Sigmoid colon (tissue), 7 donors: ENCODE data around the gene FPR1. TPM values are rescaled to one million over a fixed set of nuclear protein-coding genes. Genes with fewer than 3 reads are reported as not detected.

Experiments
- DNase-seq: peaks from one replicate; pipeline ENCODE4 v3.0.0-alpha.2; 2019
- H3K27ac ChIP-seq, 4 donors: fragments of 200-600 bp; sonication (generic); one replicate each; pipeline ENCODE4 v1.5.1; 2016 to 2019; ENCODE audit warnings: mild to moderate bottlenecking in 1 of 4
- H3K27me3 ChIP-seq, 3 donors: fragments of 200-600 bp; sonication (generic); one replicate each; pipeline ENCODE4 v1.5.1; 2019; ENCODE audit warnings: mild to moderate bottlenecking in 1 of 3
- H3K36me3 ChIP-seq, 4 donors: fragments of 200-600 bp; sonication (generic); one replicate each; pipeline ENCODE4 v1.5.1; 2016 to 2019
- H3K4me1 ChIP-seq, 4 donors: fragments of 200-600 bp; sonication (generic); one replicate each; pipeline ENCODE4 v1.5.1; 2017 to 2019
- H3K4me3 ChIP-seq, 4 donors: fragments of 200-600 bp; sonication (generic); one replicate each; pipeline ENCODE4 v1.5.1; 2017 to 2019; ENCODE audit warnings: mild to moderate bottlenecking in 2 of 4, moderate library complexity in 1 of 4
- H3K9me3 ChIP-seq, 4 donors: fragments of 200-600 bp in 3 of 4; sonication (generic) in 3 of 4; one replicate each; pipeline versions ENCODE4 v1.5.1 to v1.6.1; 2013 to 2019
- EP300 ChIP-seq, 4 donors: sonication (generic); formaldehyde crosslinking; IDR thresholded peaks; one replicate each; pipeline ENCODE4 v1.6.1; 2017; ENCODE audit warnings: antibody characterized with exemption in 4 of 4
- POLR2A ChIP-seq, 2 donors: fragments of 450-650 bp; IDR thresholded peaks; one replicate each; pipeline ENCODE4 v1.6.1; 2016; ENCODE audit warnings: antibody characterized with exemption in 2 of 2, mild to moderate bottlenecking in 2 of 2, moderate library complexity in 2 of 2
- POLR2AphosphoS5 ChIP-seq, 4 donors: sonication (generic); formaldehyde crosslinking; IDR thresholded peaks; one replicate each; pipeline ENCODE4 v1.6.1; 2017; ENCODE audit warnings: antibody characterized with exemption in 4 of 4
- WGBS, 2 donors: extraction: QIAGEN DNeasy Blood & Tissue Kit; methylation state at CpG; one replicate each; pipeline ENCODE4 v1.1.7; 2013; 5-methylcytosine and 5-hydroxymethylcytosine counted together
- intact Hi-C: fragments of 100-400 bp; cut with DNase I; formaldehyde crosslinking; loops from one replicate; pipeline ENCODE4 v1.15.1; 2023
- polyA plus RNA-seq, 3 donors: library from polyadenylated mRNA; stranded (reverse); fragments of 200-250 nt; gene quantifications; one replicate each; pipeline ENCODE4 v1.2.3, GENCODE V29; 2013
- total RNA-seq, 4 donors: library from RNA; depleted of rRNA; stranded (reverse); fragments of >200 nt; gene quantifications; one replicate each; pipeline ENCODE4 v1.1.0, GENCODE V29; 2016
- TF ChIP-seq, protein P1 (sequence below), 4 experiments: fragments of 450-650 bp in 3 of 4; fragments of 200-600 bp in 1 of 4; IDR thresholded peaks; one replicate each; pipeline ENCODE4 v1.5.1; 2016 to 2019; ENCODE audit warnings: antibody characterized with exemption in 4 of 4, mild to moderate bottlenecking in 3 of 4, moderate library complexity in 2 of 4
- donor health status: healthy with polysubstance abuse.
- donor health status: Bipolar disorder and iron deficiency.
- donor health status: healthy.

Gene FPR1
- total and polyA plus RNA-seq, 7 donors: 1.2 to 15.9 (median 5.0) TPM

DNA sequence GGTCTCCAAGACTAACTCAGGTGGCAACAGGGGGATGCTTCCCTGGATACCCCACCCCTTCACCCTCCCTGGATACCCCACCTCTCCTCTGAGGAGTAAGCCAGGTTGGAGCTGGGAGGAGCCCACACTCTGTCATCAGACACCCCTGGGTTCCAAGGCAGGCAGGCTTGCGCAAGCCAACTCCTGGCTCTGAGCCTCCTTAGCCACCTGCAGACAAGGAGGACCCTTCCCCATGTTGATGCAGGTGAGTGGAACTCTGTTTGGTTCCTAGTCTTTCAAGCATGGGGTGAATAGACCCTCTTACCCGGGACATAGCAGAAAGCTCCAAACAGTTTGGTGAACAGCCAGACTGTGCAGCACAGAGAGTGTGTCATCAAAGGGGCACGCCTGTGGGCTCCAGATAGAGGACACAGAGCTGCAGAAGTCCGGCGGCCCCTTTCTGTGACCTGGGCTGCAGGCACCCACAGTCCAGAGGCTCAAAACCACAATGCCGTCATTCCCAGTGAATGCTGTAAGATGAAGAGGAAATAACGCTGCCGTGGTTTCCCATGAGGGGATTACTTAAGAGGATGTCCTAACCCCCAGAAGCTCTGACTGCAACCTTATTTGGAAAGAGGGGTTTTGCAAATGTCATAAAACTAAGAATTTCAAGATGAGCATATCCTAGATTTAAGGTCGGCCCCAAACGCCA is 15.8 kb downstream of the FPR1 start:
- H3K4me1 ChIP-seq: no peaks in the 10 kb centered on the region
- WGBS, 2 donors: 51 to 78% methylated on average over 10 of the region's 10 CpGs
- peak; percentile 83 for DNase-seq
- peak in 1 of 4 donors; percentile 29 for TF ChIP-seq POLR2AphosphoS5 (IDR thresholded peaks at IDR 0.05)
- TF ChIP-seq POLR2A (IDR thresholded peaks at IDR 0.05): no peak
- TF ChIP-seq EP300 (IDR thresholded peaks at IDR 0.05): peak; percentile 37 to 87 (median 62)
- TF ChIP-seq, protein P1, sequence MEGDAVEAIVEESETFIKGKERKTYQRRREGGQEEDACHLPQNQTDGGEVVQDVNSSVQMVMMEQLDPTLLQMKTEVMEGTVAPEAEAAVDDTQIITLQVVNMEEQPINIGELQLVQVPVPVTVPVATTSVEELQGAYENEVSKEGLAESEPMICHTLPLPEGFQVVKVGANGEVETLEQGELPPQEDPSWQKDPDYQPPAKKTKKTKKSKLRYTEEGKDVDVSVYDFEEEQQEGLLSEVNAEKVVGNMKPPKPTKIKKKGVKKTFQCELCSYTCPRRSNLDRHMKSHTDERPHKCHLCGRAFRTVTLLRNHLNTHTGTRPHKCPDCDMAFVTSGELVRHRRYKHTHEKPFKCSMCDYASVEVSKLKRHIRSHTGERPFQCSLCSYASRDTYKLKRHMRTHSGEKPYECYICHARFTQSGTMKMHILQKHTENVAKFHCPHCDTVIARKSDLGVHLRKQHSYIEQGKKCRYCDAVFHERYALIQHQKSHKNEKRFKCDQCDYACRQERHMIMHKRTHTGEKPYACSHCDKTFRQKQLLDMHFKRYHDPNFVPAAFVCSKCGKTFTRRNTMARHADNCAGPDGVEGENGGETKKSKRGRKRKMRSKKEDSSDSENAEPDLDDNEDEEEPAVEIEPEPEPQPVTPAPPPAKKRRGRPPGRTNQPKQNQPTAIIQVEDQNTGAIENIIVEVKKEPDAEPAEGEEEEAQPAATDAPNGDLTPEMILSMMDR (IDR thresholded peaks at IDR 0.05): no peak
- H3K36me3 ChIP-seq: no peaks in the 10 kb centered on the region
- intact Hi-C loops: no loop called here
- peaks cover 0 to 26% (median 0%) of the 10 kb centered on the region in 3 donors for H3K27me3 ChIP-seq
- no peak overlapping the region for H3K4me3 ChIP-seq
- no peaks in the 10 kb centered on the region for H3K9me3 ChIP-seq
- H3K27ac ChIP-seq: no peak overlapping the region

DNA sequence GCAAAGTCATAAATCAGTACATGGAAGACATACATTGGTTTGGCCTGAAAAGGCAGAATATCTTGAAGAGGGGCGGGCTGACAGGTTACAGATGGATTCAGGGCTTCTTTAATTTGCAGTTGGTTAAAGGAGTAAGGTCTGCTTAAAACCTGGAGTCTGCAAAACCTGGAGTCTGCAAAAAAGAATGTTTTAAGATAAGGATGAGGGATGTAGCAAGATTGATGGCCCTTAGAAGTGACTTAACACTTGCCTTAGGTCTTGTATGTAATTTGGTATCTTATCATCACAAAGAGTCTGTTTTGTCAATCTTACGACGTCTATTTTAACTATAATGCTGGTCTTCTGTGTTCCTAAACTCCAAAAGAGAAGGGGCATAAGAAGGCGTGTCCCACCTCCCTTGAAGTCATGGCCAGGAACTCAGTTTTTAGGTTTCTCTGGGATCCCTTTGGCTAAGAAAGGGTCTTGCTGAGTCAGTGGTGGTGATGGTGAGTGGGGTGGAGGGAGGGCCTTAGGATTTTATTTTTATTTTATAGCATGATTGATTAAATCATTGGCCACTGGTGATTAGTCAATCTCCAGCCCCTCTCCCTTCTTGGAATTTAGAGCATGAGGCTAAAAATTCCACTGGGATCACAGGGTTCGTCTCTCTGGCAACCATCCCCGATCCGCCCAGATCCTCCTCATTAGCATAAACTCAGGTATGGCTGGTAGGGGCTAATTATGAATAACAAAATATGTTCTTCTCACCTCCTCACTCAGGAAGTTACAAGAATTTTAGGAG is 17.7 kb downstream of the FPR1 start:
- no peak for DNase-seq
- no peaks in the 10 kb centered on the region for H3K4me1 ChIP-seq
- no peaks in the 10 kb centered on the region for H3K9me3 ChIP-seq
- TF ChIP-seq POLR2AphosphoS5 (IDR thresholded peaks at IDR 0.05) (no peak), EP300 (IDR thresholded peaks at IDR 0.05) (no peak), POLR2A (IDR thresholded peaks at IDR 0.05) (no peak)
- TF ChIP-seq, protein P1 (IDR thresholded peaks at IDR 0.05): no peak
- no peaks in the 10 kb centered on the region for H3K36me3 ChIP-seq
- no peak overlapping the region for H3K27ac ChIP-seq
- intact Hi-C loops: no loop called here
- peaks cover 0 to 39% (median 4%) of the 10 kb centered on the region in 3 donors for H3K27me3 ChIP-seq
- H3K4me3 ChIP-seq: no peak overlapping the region
- 78 to 81% methylated on average over 7 of the region's 7 CpGs for WGBS, 2 donors

DNA sequence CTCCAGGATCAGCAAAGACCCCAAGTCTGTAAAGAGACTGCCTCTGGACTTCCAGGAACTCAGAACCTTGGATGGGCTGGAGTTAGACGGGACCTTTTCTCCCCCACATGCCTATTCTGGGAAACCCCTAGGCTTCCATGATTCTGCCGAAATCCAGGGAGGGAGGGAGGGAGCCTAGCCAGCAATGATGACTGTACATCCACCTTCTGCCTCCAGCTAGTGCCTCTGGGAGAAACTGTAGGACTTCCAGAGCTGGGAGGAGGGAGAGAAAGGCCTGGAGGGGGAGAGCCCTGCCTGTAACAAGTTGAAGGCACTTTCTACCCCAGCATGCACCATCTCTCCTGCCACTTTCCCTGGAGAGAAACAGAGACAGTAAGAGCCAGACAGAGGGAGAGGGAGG is 21.9 kb downstream of the FPR1 start:
- H3K4me1 ChIP-seq: peaks cover 0 to 9% (median 3%) of the 10 kb centered on the region in 4 donors
- H3K27ac ChIP-seq: no peak overlapping the region
- H3K4me3 ChIP-seq: no peak overlapping the region
- no peaks in the 10 kb centered on the region for H3K36me3 ChIP-seq
- peaks cover 0 to 63% (median 23%) of the 10 kb centered on the region in 3 donors for H3K27me3 ChIP-seq
- DNase-seq: no peak
- 81 to 82% methylated on average over 2 of the region's 2 CpGs for WGBS, 2 donors
- TF ChIP-seq EP300 (IDR thresholded peaks at IDR 0.05) (no peak), POLR2AphosphoS5 (IDR thresholded peaks at IDR 0.05) (no peak), POLR2A (IDR thresholded peaks at IDR 0.05) (no peak)
- TF ChIP-seq, protein P1 (IDR thresholded peaks at IDR 0.05): no peak
- intact Hi-C loops: no loop called here
- H3K9me3 ChIP-seq: no peaks in the 10 kb centered on the region

DNA sequence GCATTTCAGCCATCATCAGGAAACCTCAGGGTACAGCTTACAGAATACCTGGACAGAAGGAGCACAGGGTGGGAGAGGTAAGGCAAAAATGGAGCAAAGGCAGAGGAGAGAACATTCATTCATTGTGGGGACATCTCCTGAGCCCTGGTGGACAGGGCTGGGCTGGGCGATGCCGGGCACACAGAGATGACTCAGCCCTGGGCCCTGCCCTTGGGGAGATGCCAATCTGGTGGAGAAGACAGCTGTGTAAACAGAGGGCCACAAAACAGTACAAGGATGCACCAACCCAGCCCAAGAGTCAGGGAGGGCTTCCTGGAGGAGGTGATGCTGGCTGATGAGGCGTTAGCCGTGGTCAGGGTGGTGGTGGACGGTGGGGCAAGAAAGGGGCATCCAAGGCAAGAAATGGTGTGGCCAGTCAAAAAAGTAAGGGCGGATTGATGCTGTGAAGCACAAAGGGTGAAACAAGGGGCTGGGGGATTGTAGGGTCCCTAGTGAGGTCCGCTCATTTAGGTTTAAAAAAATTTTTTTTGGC is 24.3 kb downstream of the FPR1 start:
- intact Hi-C loops: no loop called here
- no peak overlapping the region for H3K4me3 ChIP-seq

More for the DNA sequence above, 24.3 kb downstream of the FPR1 start:
- TF ChIP-seq, protein P1 (IDR thresholded peaks at IDR 0.05): no peak
- no peak for TF ChIP-seq POLR2A (IDR thresholded peaks at IDR 0.05)
- no peak for TF ChIP-seq EP300 (IDR thresholded peaks at IDR 0.05)
- no peak for TF ChIP-seq POLR2AphosphoS5 (IDR thresholded peaks at IDR 0.05)
- peaks cover 0 to 79% (median 35%) of the 10 kb centered on the region in 3 donors for H3K27me3 ChIP-seq
- no peak overlapping the region for H3K27ac ChIP-seq
- no peaks in the 10 kb centered on the region for H3K9me3 ChIP-seq
- peaks cover 0 to 9% (median 3%) of the 10 kb centered on the region in 4 donors for H3K4me1 ChIP-seq
- WGBS, 2 donors: 51 to 82% methylated on average over 7 of the region's 7 CpGs
- DNase-seq: no peak
- no peaks in the 10 kb centered on the region for H3K36me3 ChIP-seq
